K562 (cell line): ENCODE data around the gene STAT4. TPM values are rescaled to one million over a fixed set of nuclear protein-coding genes. Genes with fewer than 3 reads are reported as not detected.

Experiments
- ATAC-seq: fragments of 200-7000 bp; cut with Tn5 transposase; 3 replicates; pipeline ENCODE4 v1.9.1; 2020; ENCODE audit warnings: moderate library complexity
- BruUV-seq: library from RNA; stranded (reverse); fragments of 400-500 nt; replicated peaks from 2 replicates; lab custom pipeline; 2021; lab: Mats Ljungman, UMichigan
- CTCF ChIA-PET: fragments of 300-600 bp; formaldehyde crosslinking; extraction: SDS; loops from one replicate; lab custom pipeline; 2021; ENCODE audit warnings: low intra/inter-chr PET ratio; lab: Yijun Ruan, JAX
- POLR2A ChIA-PET: fragments of 300-600, 350-650 bp; sonication (Branson Sonifier 250); formaldehyde crosslinking; extraction: SDS; loops from one replicate; lab custom pipeline; 2021; ENCODE audit warnings: antibody characterized with exemption, inconsistent platforms; lab: Yijun Ruan, JAX
- DNase-seq, 4 experiments: peaks; one replicate each; pipeline versions ENCODE4 v3.0.0 to v3.0.0-alpha.2; 2011 to 2018; ENCODE audit warnings: low spot score in 3 of 4, mixed read lengths in 3 of 4; ENCODE audit errors: extremely low read depth in 1 of 4
- FAIRE-seq: peaks from 2 replicates; lab custom pipeline; 2011; peaks lifted over from hg19 to GRCh38; lab: Jason Lieb, UNC
- H2AFZ ChIP-seq: 2 replicates; pipeline ENCODE4 v1.6.0; 2011; ENCODE audit warnings: low read depth, low read length, control low read depth, inconsistent platforms
- H3K27ac ChIP-seq: fragments of 200-600 bp; 3 replicates; pipeline ENCODE4 v1.8.0; 2011; ENCODE audit warnings: low read depth, mild to moderate bottlenecking, control low read depth, inconsistent platforms, low read length, moderate library complexity, mixed read lengths; ENCODE audit errors: extremely low read depth
- H3K27me3 ChIP-seq, 2 experiments: fragments of 300-600 bp in 1 of 2; 2 replicates in 1 of 2; 3 replicates in 1 of 2; pipeline versions ENCODE4 v1.6.0 to v1.8.0; 2011; ENCODE audit warnings: inconsistent platforms in 2 of 2, low read length in 2 of 2, mild to moderate bottlenecking in 1 of 2, mixed read lengths in 1 of 2, moderate library complexity in 1 of 2; ENCODE audit not compliant: control insufficient read depth in 2 of 2, insufficient read depth in 2 of 2
- H3K36me3 ChIP-seq: fragments of 300-600 bp; 3 replicates; pipeline ENCODE4 v1.8.0; 2011; ENCODE audit warnings: mild to moderate bottlenecking, low read length, inconsistent platforms; ENCODE audit not compliant: control insufficient read depth, insufficient read depth
- H3K4me1 ChIP-seq, 2 experiments: fragments of 200-600 bp in 1 of 2; replicated peaks in 1 of 2; 2 replicates in 1 of 2; 3 replicates in 1 of 2; pipeline versions ENCODE4 v1.5.1 to v1.8.0; 2011; ENCODE audit warnings: inconsistent platforms in 2 of 2, low read length in 2 of 2, mild to moderate bottlenecking in 1 of 2, mixed read lengths in 1 of 2, moderate library complexity in 1 of 2; ENCODE audit not compliant: control insufficient read depth in 2 of 2, insufficient read depth in 2 of 2
- H3K4me2 ChIP-seq: 2 replicates; pipeline ENCODE4 v1.6.1; 2011; ENCODE audit warnings: low read length, control low read depth, inconsistent platforms, mixed read lengths; ENCODE audit not compliant: insufficient read depth
- H3K4me3 ChIP-seq: fragments of 200-600 bp; sonication (generic), shearing (Covaris generic); 2 replicates; pipeline ENCODE4 v1.5.1; 2016; ENCODE audit warnings: control low read depth, inconsistent platforms
- H3K79me2 ChIP-seq: fragments of 200-600 bp; 3 replicates; pipeline ENCODE4 v1.8.0; 2011; ENCODE audit warnings: low read length, inconsistent platforms; ENCODE audit not compliant: control insufficient read depth, insufficient read depth
- H3K9ac ChIP-seq, 2 experiments: 2 replicates each; pipeline versions ENCODE4 v1.6.0 to v1.6.1; 2011; ENCODE audit warnings: low read depth in 2 of 2, low read length in 2 of 2, control low read depth in 1 of 2, inconsistent platforms in 1 of 2, mild to moderate bottlenecking in 1 of 2, mixed read lengths in 1 of 2; ENCODE audit not compliant: insufficient read depth in 1 of 2
- H3K9me1 ChIP-seq: one replicate; pipeline ENCODE4 v1.6.0; 2011; ENCODE audit warnings: inconsistent platforms, mild to moderate bottlenecking, low read length, moderate library complexity; ENCODE audit not compliant: control insufficient read depth, insufficient read depth
- H3K9me3 ChIP-seq: replicated peaks from 2 replicates; pipeline ENCODE4 v1.5.1; 2011; ENCODE audit warnings: low read depth, low read length, inconsistent platforms; ENCODE audit not compliant: control insufficient read depth, insufficient read depth
- H4K20me1 ChIP-seq: replicated peaks from 2 replicates; pipeline ENCODE4 v1.6.1; 2011; ENCODE audit warnings: low read length, inconsistent platforms, mixed read lengths; ENCODE audit not compliant: control insufficient read depth, insufficient read depth
- GABPB2 ChIP-seq: fragments of 250-450 bp; sonication (Bioruptor Pico); conservative IDR thresholded peaks from 2 replicates; pipeline ENCODE4 v1.5.1; 2021; ENCODE audit warnings: mild to moderate bottlenecking
- JUND ChIP-seq, 2 experiments: IDR thresholded peaks; 2 replicates in 1 of 2; 3 replicates in 1 of 2; pipeline ENCODE4 v1.6.1; 2011; ENCODE audit warnings: borderline replicate concordance in 2 of 2, low read depth in 2 of 2, low read length in 2 of 2, improper control_type of control experiment in 1 of 2, missing biosample characterization in 1 of 2, missing genetic modification characterization in 1 of 2, missing genetic modification reagents in 1 of 2
- MAFF ChIP-seq: IDR thresholded peaks from 2 replicates; pipeline ENCODE4 v1.6.1; 2012; ENCODE audit warnings: low read length, improper control_type of control experiment
- MAFK ChIP-seq: IDR thresholded peaks from 2 replicates; pipeline ENCODE4 v1.6.1; 2011; ENCODE audit warnings: low read length, improper control_type of control experiment
- MLLT1 ChIP-seq, 2 experiments: fragments of 450-650 bp; IDR thresholded peaks; 2 replicates each; pipeline ENCODE4 v1.6.1; 2016
- MYNN ChIP-seq, 2 experiments: sonication (generic); formaldehyde crosslinking in 1 of 2; IDR thresholded peaks; 2 replicates each; pipeline versions ENCODE4 v1.5.0 to v1.6.1; 2016 to 2020; ENCODE audit warnings: antibody characterized with exemption in 1 of 2, missing genetic modification reagents in 1 of 2
- NFE2 ChIP-seq: IDR thresholded peaks from 2 replicates; pipeline ENCODE4 v1.6.1; 2014; ENCODE audit warnings: antibody characterized with exemption, low read depth
- RFX1 ChIP-seq: fragments of 450-650 bp; IDR thresholded peaks from 2 replicates; pipeline ENCODE4 v1.6.1; 2016; ENCODE audit warnings: mild to moderate bottlenecking, moderate library complexity
- RNF219 ChIP-seq: fragments of 250-450 bp; sonication (Bioruptor Pico); IDR thresholded peaks from 2 replicates; pipeline ENCODE4 v1.5.0; 2022; ENCODE audit warnings: mild to moderate bottlenecking
- ZBTB9 ChIP-seq: fragments of 450-650 bp; formaldehyde crosslinking; IDR thresholded peaks from 2 replicates; pipeline ENCODE4 v1.4.0; 2020; ENCODE audit warnings: mild to moderate bottlenecking, moderate library complexity
- ZNF316 ChIP-seq: fragments of 450-650 bp; IDR thresholded peaks from 2 replicates; pipeline ENCODE4 v1.6.1; 2016
- WGBS: fragments of 100-300 bp; shearing (Covaris generic); methylation state at CpG from one replicate; pipeline ENCODE4 v1.1.6; 2016; ENCODE audit warnings: low coverage, mixed read lengths; ENCODE audit not compliant: insufficient coverage; ENCODE audit errors: missing lambda C conversion rate; 5-methylcytosine and 5-hydroxymethylcytosine counted together
- in situ Hi-C: fragments of 300-500 bp; cut with MboI; formaldehyde crosslinking; loops from 4 replicates; pipeline ENCODE4 v1.15.0; 2018; ENCODE audit warnings: inconsistent platforms, mixed read lengths
- intact Hi-C: fragments of 100-400 bp; cut with micrococcal nuclease; formaldehyde crosslinking; loops from 2 replicates; pipeline ENCODE4 v1.14.2; 2022
- polyA plus RNA-seq, 8 experiments: library from polyadenylated mRNA; depleted of rRNA in 4 of 8; stranded (reverse) in 5 of 8; unstranded in 3 of 8; fragments of >200 nt; fragmentation: Nextera tagmentation in 2 of 8; fragmentation: Illumina TruSeq in 1 of 8; extraction: Ambion mirVana in 2 of 8; extraction: Trizol in 1 of 8; gene quantifications; 2 replicates each; pipeline versions ENCODE4 v1.2.1 to v1.2.3, GENCODE V29; 2011 to 2014; ENCODE audit warnings: inconsistent platforms in 1 of 8, missing spikeins in 1 of 8
- total RNA-seq, 7 experiments: library from RNA; depleted of rRNA in 6 of 7; stranded (reverse); fragments of >200 nt in 6 of 7; fragmentation: Illumina TruSeq in 2 of 7; extraction: Trizol in 2 of 7; gene quantifications; 2 replicates each; pipeline versions ENCODE4 v1.2.1 to v1.2.3, GENCODE V29; 2011 to 2021; ENCODE audit warnings: low replicate concordance in 1 of 7
- TF ChIP-seq, protein P1 (sequence below), 2 experiments: fragments of 450-650 bp in 1 of 2; sonication (generic) in 1 of 2; formaldehyde crosslinking in 1 of 2; IDR thresholded peaks in 1 of 2; conservative IDR thresholded peaks in 1 of 2; 2 replicates each; pipeline versions ENCODE4 v1.6.1 to v1.8.1; 2016 to 2023; ENCODE audit warnings: mild to moderate bottlenecking in 2 of 2, moderate library complexity in 2 of 2, inconsistent platforms in 1 of 2, missing genetic modification reagents in 1 of 2

The STAT4 gene
- total and polyA plus RNA-seq, 9 of the 15 experiments (the other 6 are each of a cell fraction or from before 2014, with no cell fraction given) = 0.01 to 0.06 (median 0.03) TPM; not detected in 6

DNA sequence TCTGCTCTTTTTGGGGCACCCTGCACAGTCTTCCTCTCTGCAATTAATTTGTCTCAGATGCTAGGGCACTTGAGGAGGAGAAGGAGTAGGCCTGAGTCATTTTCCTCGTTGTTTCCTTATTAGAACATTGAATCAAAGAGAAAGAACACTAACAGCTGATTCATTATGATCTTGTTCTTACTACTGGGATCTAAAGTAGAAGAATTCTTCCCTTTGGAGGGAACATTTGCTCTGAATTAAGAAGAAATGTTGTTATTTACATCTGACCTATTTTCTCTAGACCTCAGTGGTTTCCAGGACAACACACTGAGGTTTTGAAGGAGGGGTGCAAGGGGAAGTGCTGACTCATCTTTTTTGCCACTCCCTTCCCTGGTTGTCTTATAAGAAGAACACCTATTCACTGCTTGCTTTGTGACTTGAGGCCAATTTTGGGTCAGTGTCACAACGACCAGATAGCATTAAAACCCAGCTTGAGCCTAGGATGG, 112.5 kb downstream of the STAT4 start:
- in situ Hi-C loops (loop anchor here (10.0 kb wide), 1 partner anchor 807 kb away; the partner anchor contains the start of gene CAVIN2), intact Hi-C loops (no loop called here)
- 4% methylated on average over 2 of the region's 2 CpGs for whole genome bisulfite sequencing
- Histone ChIP-seq H4K20me1 (no peaks in the 10 kb centered on the region), H3K27ac (peak overlapping the region; percentile 55; the same call in 2 of the 3 replicates), H3K4me2 (peak overlapping the region; percentile 24; the same call in 1 of the 2 replicates), H2AFZ (peak overlapping the region; percentile 55; the same call in 1 of the 2 replicates), H3K9me3 (no peaks in the 10 kb centered on the region), H3K9ac (no peak overlapping the region), H3K36me3 (no peaks in the 10 kb centered on the region; the same call in 2 of the 3 replicates), H3K9me1 (no peaks in the 10 kb centered on the region), H3K27me3 (no peaks in the 10 kb centered on the region), H3K79me2 (no peaks in the 10 kb centered on the region), H3K4me1 (peaks cover 0 to 16% of the 10 kb centered on the region in 2 experiments; a peak in 2 of 5 replicates), H3K4me3 (no peak overlapping the region)
- POLR2A ChIA-PET = interaction anchor here (0.6 to 1.7 kb wide), 3 partner anchors 12 to 945 kb away, joined by 3 to 5 read pairs (median 4); no protein-coding TSS in a partner anchor
- DNase-seq = peak; percentile 28 to 53 (median 34)
- FAIRE-seq = peak; percentile 77
- CTCF ChIA-PET = interaction anchor here (0.6 kb wide), 1 partner anchor 98 kb away, joined by 4 read pairs; no protein-coding TSS in a partner anchor
- peak; percentile 70 for ATAC-seq
- no TSS peak for BruUV-seq
- no peak for TF ChIP-seq GABPB2 (CRISPR knock-in tag)
- peak in 1 of 2 experiments; percentile 80; a peak in 2 of 4 replicates for TF ChIP-seq MLLT1 (IDR thresholded peaks at IDR 0.05)
- TF ChIP-seq RFX1 = peak; percentile 76
- TF ChIP-seq, protein P1, sequence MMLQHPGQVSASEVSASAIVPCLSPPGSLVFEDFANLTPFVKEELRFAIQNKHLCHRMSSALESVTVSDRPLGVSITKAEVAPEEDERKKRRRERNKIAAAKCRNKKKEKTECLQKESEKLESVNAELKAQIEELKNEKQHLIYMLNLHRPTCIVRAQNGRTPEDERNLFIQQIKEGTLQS (IDR thresholded peaks at IDR 0.05) = peak; percentile 34; the same call in 1 of the 2 replicates
- TF ChIP-seq, protein P1 (CRISPR knock-in tag; conservative IDR thresholded peaks at IDR 0.05) = no peak
- TF ChIP-seq MAFF = peak; percentile 100
- TF ChIP-seq ZBTB9 (CRISPR knock-in tag) = no peak
- TF ChIP-seq RNF219 (CRISPR knock-in tag) = no peak
- peak; percentile 85 for TF ChIP-seq NFE2
- peak; percentile 53 for TF ChIP-seq JUND (IDR thresholded peaks at IDR 0.05; ENCODE audit: borderline replicate concordance, low read depth, low read length)
- peak; percentile 41; the same call in 2 of the 3 replicates for TF ChIP-seq JUND (tag; IDR thresholded peaks at IDR 0.05; ENCODE audit: borderline replicate concordance, low read depth, low read length)
- peak; percentile 100 for TF ChIP-seq MAFK
- TF ChIP-seq MYNN (IDR thresholded peaks at IDR 0.05) = peak; percentile 37; the same call in 1 of the 2 replicates
- no peak for TF ChIP-seq MYNN (CRISPR knock-in tag; IDR thresholded peaks at IDR 0.05)
- peak; percentile 99 for TF ChIP-seq ZNF316
